ENCODE data around the gene SEPTIN8. TPM values are rescaled to one million over a fixed set of nuclear protein-coding genes. Genes with fewer than 3 reads are reported as not detected.

SEPTIN8 gene
- polyA plus RNA-seq, 2 of the 4 experiments (the other 2 are of a cell fraction): 20.8 to 29.2 TPM

- TF ChIP-seq HMGXB4 (CRISPR knock-in tag; IDR thresholded peaks at IDR 0.05; ENCODE audit: borderline replicate concordance) (no peak), JUN (IDR thresholded peaks at IDR 0.05) (no peak)
Measured at GRCh38 chr5:132812123-132812765, 35.2 kb upstream of the SEPTIN8 start (continued).

- CTCF ChIA-PET: interaction anchor here (0.6 to 6.3 kb wide), 7 partner anchors 9 to 148 kb away, joined by 3 to 87 read pairs (median 3); no protein-coding TSS in a partner anchor
- no peak for ATAC-seq
- FAIRE-seq: no peak
- no peak for DNase-seq (ENCODE audit: low read depth in 1 of 2, low spot score in 1 of 2)
- Histone ChIP-seq H3K9me3 (no peaks in the 10 kb centered on the region), H3K4me2 (no peak overlapping the region), H3K4me1 (peaks cover 5% of the 10 kb centered on the region; the same call in 1 of the 3 replicates), H3K27ac (no peak overlapping the region), H3K4me3 (no peak overlapping the region)
- no peak for TF ChIP-seq HES2 (IDR thresholded peaks at IDR 0.05)
- TF ChIP-seq JUNB (IDR thresholded peaks at IDR 0.05): no peak
- no peak for TF ChIP-seq FOSL2 (IDR thresholded peaks at IDR 0.05)
- no peak for TF ChIP-seq FOSL2 (CRISPR knock-in tag; IDR thresholded peaks at IDR 0.05)
- TF ChIP-seq ZFP36 (IDR thresholded peaks at IDR 0.05; ENCODE audit: borderline replicate concordance, partially characterized antibody): no peak
- no peak for TF ChIP-seq CBX2 (IDR thresholded peaks at IDR 0.05; ENCODE audit: borderline replicate concordance, low read depth)
- TF ChIP-seq ELK1 (IDR thresholded peaks at IDR 0.05; ENCODE audit: low read depth, low read length): no peak
- TF ChIP-seq RNF2 (IDR thresholded peaks at IDR 0.05; ENCODE audit: borderline replicate concordance, low read depth): no peak
- TF ChIP-seq FOSB (CRISPR knock-in tag; IDR thresholded peaks at IDR 0.05): no peak
- no peak for TF ChIP-seq CHD2 (IDR thresholded peaks at IDR 0.05; ENCODE audit: low read length, partially characterized antibody)
- TF ChIP-seq KDM1A (IDR thresholded peaks at IDR 0.05; ENCODE audit: low read depth): no peak
- TF ChIP-seq BHLHE40 (IDR thresholded peaks at IDR 0.05; ENCODE audit: low read depth, low read length): no peak
- TF ChIP-seq PBX3 (IDR thresholded peaks at IDR 0.05): no peak
- no peak for TF ChIP-seq BCL3 (IDR thresholded peaks at IDR 0.05)
- TF ChIP-seq TFCP2L1 (CRISPR knock-in tag; IDR thresholded peaks at IDR 0.05): no peak
- TF ChIP-seq HOXA7 (CRISPR knock-in tag; IDR thresholded peaks at IDR 0.05): no peak
- no peak for TF ChIP-seq CTCF (IDR thresholded peaks at IDR 0.05)
- no peak for TF ChIP-seq NFE2L2 (conservative IDR thresholded peaks at IDR 0.05; ENCODE audit: low read length)
- TF ChIP-seq POLR2AphosphoS2 (conservative IDR thresholded peaks at IDR 0.05; ENCODE audit: low read length): no peak
- POLR2A ChIA-PET: no interaction called here
- WGBS (ENCODE audit: missing lambda C conversion rate): 78% methylated on average over 5 of the region's 5 CpGs
Measured at GRCh38 chr5:132810605-132811004, 33.6 kb upstream of the SEPTIN8 start.
